Breast epithelium (tissue), 4 donors: ENCODE data around the gene ANKH. TPM values are rescaled to one million over a fixed set of nuclear protein-coding genes. Genes with fewer than 3 reads are reported as not detected.

Source experiments
- DNase-seq, 2 donors: peaks; one replicate each; pipeline ENCODE4 v3.0.0-alpha.2; 2019; ENCODE audit warnings: low spot score in 2 of 2
- H3K27ac ChIP-seq, 2 donors: fragments of 200-600 bp; sonication (generic) in 1 of 2; one replicate each; pipeline ENCODE4 v1.5.1; 2016 to 2019; ENCODE audit warnings: mild to moderate bottlenecking in 1 of 2
- H3K27me3 ChIP-seq, 2 donors: fragments of 200-600 bp; sonication (generic) in 1 of 2; one replicate each; pipeline versions ENCODE4 v1.5.1 to v1.6.0; 2017 to 2019; ENCODE audit warnings: control low read depth in 1 of 2, mild to moderate bottlenecking in 1 of 2
- H3K36me3 ChIP-seq: fragments of 200-600 bp; one replicate; pipeline ENCODE4 v1.5.1; 2019
- H3K4me1 ChIP-seq, 2 donors: fragments of 200-600 bp; sonication (generic); one replicate each; pipeline ENCODE4 v1.5.1; 2016 to 2019; ENCODE audit warnings: control low read depth in 1 of 2
- H3K4me3 ChIP-seq, 3 donors: fragments of 200-600 bp; sonication (generic); 1 replicate in 2 of 3; 2 replicates in 1 of 3; pipeline ENCODE4 v1.5.1; 2016 to 2019; ENCODE audit warnings: mild to moderate bottlenecking in 3 of 3, moderate library complexity in 2 of 3
- H3K9me3 ChIP-seq, 2 donors: fragments of 200-600 bp; sonication (generic) in 1 of 2; one replicate each; pipeline ENCODE4 v1.5.1; 2016 to 2019; ENCODE audit warnings: control low read depth in 1 of 2
- CTCF ChIP-seq, 3 donors: fragments of 450-650 bp; IDR thresholded peaks; one replicate each; pipeline ENCODE4 v1.5.1; 2016 to 2017; ENCODE audit warnings: antibody characterized with exemption in 3 of 3, mild to moderate bottlenecking in 3 of 3, moderate library complexity in 3 of 3
- POLR2A ChIP-seq: fragments of 450-650 bp; IDR thresholded peaks from one replicate; pipeline ENCODE4 v1.6.1; 2016; ENCODE audit warnings: antibody characterized with exemption, mild to moderate bottlenecking, moderate library complexity
- POLR2AphosphoS5 ChIP-seq, 3 donors: sonication (generic); formaldehyde crosslinking; IDR thresholded peaks; one replicate each; pipeline ENCODE4 v1.6.1; 2017; ENCODE audit warnings: antibody characterized with exemption in 3 of 3
- intact Hi-C: fragments of 100-400 bp; cut with DNase I; formaldehyde crosslinking; loops from one replicate; pipeline ENCODE4 v1.15.1; 2023; ENCODE audit warnings: low total_unique reads
- total RNA-seq, 3 donors: library from RNA; depleted of rRNA; stranded (reverse); fragments of >200 nt; gene quantifications; one replicate each; pipeline ENCODE4 v1.1.0, GENCODE V29; 2016

ANKH gene
- total RNA-seq, 3 donors from 2014 or later: 31.5 to 83.1 (median 52.1) TPM

GRCh38 chr5:14708551-14708950 lies 163.0 kb downstream of the ANKH start:
- H3K9me3 ChIP-seq: no peaks in the 10 kb centered on the region
- no peak overlapping the region for H3K27ac ChIP-seq
- H3K4me3 ChIP-seq: no peak overlapping the region
- intact Hi-C loops: no loop called here
- H3K4me1 ChIP-seq: no peaks in the 10 kb centered on the region
- no peaks in the 10 kb centered on the region for H3K27me3 ChIP-seq
- no peak for TF ChIP-seq POLR2AphosphoS5 (IDR thresholded peaks at IDR 0.05)
- no peak for TF ChIP-seq CTCF (IDR thresholded peaks at IDR 0.05)
- TF ChIP-seq POLR2A: no peak
- H3K36me3 ChIP-seq: no peaks in the 10 kb centered on the region
- DNase-seq: no peak

- no peaks in the 10 kb centered on the region for H3K9me3 ChIP-seq
- H3K4me1 ChIP-seq: no peaks in the 10 kb centered on the region
- intact Hi-C loops: no loop called here
- H3K36me3 ChIP-seq: no peaks in the 10 kb centered on the region
- DNase-seq: no peak
- no peak overlapping the region for H3K4me3 ChIP-seq
- H3K27ac ChIP-seq: peak overlapping the region in 1 of 2 donors; percentile 53
- H3K27me3 ChIP-seq: no peaks in the 10 kb centered on the region
- TF ChIP-seq CTCF (IDR thresholded peaks at IDR 0.05) (no peak), POLR2AphosphoS5 (IDR thresholded peaks at IDR 0.05) (no peak)
Observed at GRCh38 chr5:14707811-14708390, 163.7 kb downstream of the ANKH start.

- no peak for TF ChIP-seq POLR2AphosphoS5 (IDR thresholded peaks at IDR 0.05)
- TF ChIP-seq CTCF (IDR thresholded peaks at IDR 0.05): no peak
- intact Hi-C loops: no loop called here
- H3K27ac ChIP-seq: peak overlapping the region in 1 of 2 donors; percentile 52
- no peak for DNase-seq
- H3K27me3 ChIP-seq: no peaks in the 10 kb centered on the region
- H3K36me3 ChIP-seq: no peaks in the 10 kb centered on the region
- H3K4me1 ChIP-seq: no peaks in the 10 kb centered on the region
- H3K4me3 ChIP-seq: no peak overlapping the region
- no peaks in the 10 kb centered on the region for H3K9me3 ChIP-seq
Observed at GRCh38 chr5:14706615-14707021, 165.0 kb downstream of the ANKH start.

- no peaks in the 10 kb centered on the region for H3K27me3 ChIP-seq
- intact Hi-C loops: no loop called here
- H3K36me3 ChIP-seq: no peaks in the 10 kb centered on the region
- peak overlapping the region in 1 of 2 donors; percentile 62 for H3K27ac ChIP-seq
- no peaks in the 10 kb centered on the region for H3K9me3 ChIP-seq
- no peaks in the 10 kb centered on the region for H3K4me1 ChIP-seq
- TF ChIP-seq POLR2AphosphoS5 (IDR thresholded peaks at IDR 0.05) (no peak), POLR2A (no peak), CTCF (IDR thresholded peaks at IDR 0.05) (no peak)
- no peak for DNase-seq
- H3K4me3 ChIP-seq: no peak overlapping the region
Observed at GRCh38 chr5:14705556-14705955, 166.0 kb downstream of the ANKH start.

- Histone ChIP-seq H3K27ac (peak overlapping the region in 1 of 2 donors; percentile 26), H3K36me3 (no peaks in the 10 kb centered on the region), H3K4me3 (no peak overlapping the region), H3K4me1 (no peaks in the 10 kb centered on the region), H3K9me3 (no peaks in the 10 kb centered on the region), H3K27me3 (no peaks in the 10 kb centered on the region)
- DNase-seq: peak in 1 of 2 donors; percentile 43
- intact Hi-C loops: no loop called here
- TF ChIP-seq POLR2AphosphoS5 (IDR thresholded peaks at IDR 0.05): no peak
- no peak for TF ChIP-seq POLR2A
- no peak for TF ChIP-seq CTCF (IDR thresholded peaks at IDR 0.05)
Observed at GRCh38 chr5:14702238-14702839, 169.2 kb downstream of the ANKH start.
